Activated T-helper 17 cell treated with anti-CD3 and anti-CD28 coated beads, Interleukin-2, amount 50 U/mL, for 72 hours (primary cell): ENCODE measurements around the gene KRTAP9-3. TPM values are rescaled to one million over a fixed set of nuclear protein-coding genes. Genes with fewer than 3 reads are reported as not detected.
A peak's percentile ranks its signal among the peaks of the same experiment; 100 is the strongest.
"Not testable (repeated sequence)": the region's sequence is repeated elsewhere in the genome, so short reads cannot be mapped to it uniquely, and the experiment has no call there.

ENCODE experiments used
- ATAC-seq: fragments of 150-1000 bp; cut with Tn5 transposase; replicated peaks from 2 replicates; pipeline ENCODE4 v1.10.0; 2021; ENCODE audit warnings: mild to moderate bottlenecking, moderate library complexity
- H3K27ac Mint-ChIP-seq: one replicate; pipeline ENCODE4 v1.8.0; 2022; ENCODE audit warnings: mixed read lengths
- H3K27me3 Mint-ChIP-seq: one replicate; pipeline ENCODE4 v1.8.0; 2022; ENCODE audit warnings: mixed read lengths
- H3K36me3 Mint-ChIP-seq: one replicate; pipeline ENCODE4 v1.8.0; 2022; ENCODE audit warnings: low read depth, mild to moderate bottlenecking, mixed read lengths
- H3K4me1 Mint-ChIP-seq: one replicate; pipeline ENCODE4 v1.8.0; 2022; ENCODE audit warnings: mixed read lengths
- H3K4me3 Mint-ChIP-seq: one replicate; pipeline ENCODE4 v1.8.0; 2022; ENCODE audit warnings: mild to moderate bottlenecking, mixed read lengths
- H3K9me3 Mint-ChIP-seq: one replicate; pipeline ENCODE4 v1.8.0; 2022; ENCODE audit warnings: mixed read lengths
- total RNA-seq, 2 donors: library from RNA; stranded (reverse); gene quantifications; one replicate each; pipeline ENCODE4 v1.2.3, GENCODE V29; 2022

KRTAP9-3 gene, protein sequence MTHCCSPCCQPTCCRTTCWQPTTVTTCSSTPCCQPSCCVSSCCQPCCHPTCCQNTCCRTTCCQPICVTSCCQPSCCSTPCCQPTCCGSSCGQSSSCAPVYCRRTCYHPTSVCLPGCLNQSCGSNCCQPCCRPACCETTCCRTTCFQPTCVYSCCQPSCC
- not detected for total RNA-seq

DNA sequence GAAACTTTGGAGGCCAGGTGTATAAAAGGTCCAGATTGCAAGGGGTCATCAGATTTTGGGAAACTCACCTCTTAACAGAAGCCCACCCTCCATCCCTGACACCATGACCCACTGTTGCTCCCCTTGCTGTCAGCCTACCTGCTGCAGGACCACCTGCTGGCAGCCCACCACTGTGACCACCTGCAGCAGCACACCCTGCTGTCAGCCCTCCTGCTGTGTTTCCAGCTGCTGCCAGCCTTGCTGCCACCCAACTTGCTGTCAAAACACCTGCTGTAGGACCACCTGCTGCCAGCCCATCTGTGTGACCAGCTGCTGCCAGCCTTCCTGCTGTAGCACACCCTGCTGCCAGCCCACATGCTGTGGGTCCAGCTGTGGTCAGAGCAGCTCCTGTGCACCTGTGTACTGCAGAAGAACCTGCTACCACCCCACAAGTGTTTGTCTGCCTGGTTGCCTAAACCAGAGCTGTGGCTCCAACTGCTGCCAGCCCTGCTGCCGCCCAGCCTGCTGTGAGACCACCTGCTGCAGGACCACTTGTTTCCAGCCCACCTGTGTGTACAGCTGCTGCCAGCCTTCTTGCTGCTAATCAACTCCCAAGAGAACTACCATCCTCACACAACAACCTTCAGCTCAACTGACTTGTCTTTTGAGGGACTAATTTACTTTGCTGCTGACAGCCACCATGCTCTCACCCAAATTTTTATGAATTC is at the start of gene KRTAP9-3:
KRTAP9-3 (plus strand) TSS at position 51 of the 707 bp plus-strand sequence; CDS start at position 104, 53 bp downstream.
- H3K27me3 Mint-ChIP-seq, result peaks cover 20% of the 10 kb centered on the region
- ATAC-seq, H3K4me3 Mint-ChIP-seq, H3K9me3 Mint-ChIP-seq, H3K4me1 Mint-ChIP-seq, H3K27ac Mint-ChIP-seq, H3K36me3 Mint-ChIP-seq: not testable (repeated sequence)

DNA sequence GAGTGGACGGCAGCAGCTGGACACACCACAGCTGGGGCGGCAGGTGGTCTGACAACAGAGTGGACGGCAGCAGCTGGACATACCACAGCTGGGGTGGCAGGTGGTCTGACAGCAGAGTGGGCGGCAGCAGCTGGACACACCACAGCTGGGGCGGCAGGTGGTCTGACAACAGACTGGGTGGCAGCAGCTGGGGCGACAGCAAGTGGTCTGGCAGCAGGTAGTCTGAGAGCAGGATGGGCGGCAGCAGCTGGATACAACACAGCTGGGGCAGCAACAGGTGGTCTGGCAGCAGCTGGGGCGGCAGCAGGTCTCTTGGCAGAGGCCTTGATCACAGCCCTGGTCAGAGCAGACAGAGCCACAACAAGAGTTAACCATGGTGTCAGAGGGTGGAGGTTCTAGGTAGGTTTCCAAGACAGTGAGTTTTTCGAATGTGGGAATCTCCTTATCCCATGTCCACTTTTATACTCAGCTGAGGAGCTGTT is 47.7 kb upstream of the KRTAP9-3 start, which contains the start of gene KRTAP4-1:
KRTAP4-1 (minus strand) TSS at position 432 of the 482 bp plus-strand sequence; CDS start at position 375, 57 bp downstream.
- Mint-ChIP-seq H3K9me3 (no peaks in the 10 kb centered on the region), H3K27ac (no peak within 1 kb of the TSS), H3K4me3 (no peak within 1 kb of the TSS), H3K4me1 (no peaks in the 10 kb centered on the region), H3K27me3 (peaks cover 9% of the 10 kb centered on the region), H3K36me3 (no peaks in the 10 kb centered on the region)
- ATAC-seq, result no peak

DNA sequence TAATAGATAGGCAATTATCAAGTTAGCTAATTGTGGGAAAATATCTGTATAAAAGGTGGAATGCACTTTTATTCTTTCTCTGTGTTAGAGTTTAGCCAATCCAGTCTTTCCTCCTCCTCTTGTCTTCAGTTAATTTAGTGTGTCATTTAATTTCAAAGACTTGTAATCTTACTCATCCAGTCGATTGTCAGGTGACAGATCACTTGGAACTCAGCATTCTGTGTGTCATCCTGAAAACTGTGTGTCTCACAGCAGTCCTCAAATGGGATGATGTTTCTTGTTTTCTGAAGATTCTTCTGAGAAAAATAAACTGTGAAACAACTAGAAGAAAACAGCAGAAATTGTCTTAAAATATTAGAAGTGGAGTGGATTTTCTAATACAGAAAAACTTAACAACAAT is 47.2 kb upstream of the KRTAP9-3 start:
- Mint-ChIP-seq H3K4me3 (no peak overlapping the region), H3K27me3 (peaks cover 9% of the 10 kb centered on the region), H3K27ac (no peak overlapping the region), H3K36me3 (no peaks in the 10 kb centered on the region), H3K4me1 (no peaks in the 10 kb centered on the region), H3K9me3 (no peaks in the 10 kb centered on the region)
- ATAC-seq, result no peak

DNA sequence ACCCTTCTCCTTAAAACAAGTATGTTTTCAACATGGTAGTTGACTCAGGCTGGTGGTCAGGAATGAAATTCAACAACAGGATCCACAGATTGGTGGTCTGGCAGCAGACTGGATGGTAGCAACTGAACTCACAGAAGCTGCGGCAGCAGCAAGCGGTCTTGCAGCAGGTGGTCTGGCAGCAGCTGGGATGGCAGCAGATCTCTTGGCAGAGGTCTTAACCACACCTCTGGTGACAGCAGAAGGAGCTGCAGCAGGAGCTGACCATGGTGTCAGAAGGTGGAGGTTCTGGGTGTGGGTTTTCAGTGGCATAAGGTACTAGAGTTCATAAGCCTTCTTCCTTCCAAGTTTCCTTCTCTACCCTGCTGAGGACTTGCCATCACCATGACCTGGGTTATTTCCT is 45.4 kb upstream of the KRTAP9-3 start:
- no peak overlapping the region for H3K27ac Mint-ChIP-seq
- no peak overlapping the region for H3K4me3 Mint-ChIP-seq
- peaks cover 14% of the 10 kb centered on the region for H3K27me3 Mint-ChIP-seq
- ATAC-seq, result no peak
- H3K4me1 Mint-ChIP-seq, result no peaks in the 10 kb centered on the region
- H3K36me3 Mint-ChIP-seq, result no peaks in the 10 kb centered on the region
- no peaks in the 10 kb centered on the region for H3K9me3 Mint-ChIP-seq

DNA sequence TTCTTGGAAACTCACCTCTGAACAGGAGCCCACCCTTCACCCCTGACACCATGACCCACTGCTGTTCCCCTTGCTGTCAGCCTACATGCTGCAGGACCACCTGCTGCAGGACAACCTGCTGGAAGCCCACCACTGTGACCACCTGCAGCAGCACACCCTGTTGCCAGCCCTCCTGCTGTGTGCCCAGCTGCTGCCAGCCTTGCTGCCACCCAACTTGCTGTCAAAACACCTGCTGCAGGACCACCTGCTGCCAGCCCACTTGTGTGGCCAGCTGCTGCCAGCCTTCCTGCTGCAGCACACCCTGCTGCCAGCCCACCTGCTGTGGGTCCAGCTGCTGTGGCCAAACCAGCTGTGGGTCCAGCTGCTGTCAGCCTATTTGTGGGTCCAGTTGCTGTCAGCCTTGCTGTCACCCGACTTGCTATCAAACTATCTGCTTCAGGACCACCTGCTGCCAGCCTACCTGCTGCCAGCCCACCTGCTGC is 42.4 kb upstream of the KRTAP9-3 start, which contains the start of gene KRTAP9-1:
KRTAP9-1 (plus strand) TSS at position 51 of the 482 bp plus-strand sequence; CDS start at position 51, 0 bp downstream.
- not testable (repeated sequence) for ATAC-seq, H3K27ac Mint-ChIP-seq, H3K36me3 Mint-ChIP-seq, H3K4me3 Mint-ChIP-seq, H3K4me1 Mint-ChIP-seq, H3K27me3 Mint-ChIP-seq, H3K9me3 Mint-ChIP-seq

DNA sequence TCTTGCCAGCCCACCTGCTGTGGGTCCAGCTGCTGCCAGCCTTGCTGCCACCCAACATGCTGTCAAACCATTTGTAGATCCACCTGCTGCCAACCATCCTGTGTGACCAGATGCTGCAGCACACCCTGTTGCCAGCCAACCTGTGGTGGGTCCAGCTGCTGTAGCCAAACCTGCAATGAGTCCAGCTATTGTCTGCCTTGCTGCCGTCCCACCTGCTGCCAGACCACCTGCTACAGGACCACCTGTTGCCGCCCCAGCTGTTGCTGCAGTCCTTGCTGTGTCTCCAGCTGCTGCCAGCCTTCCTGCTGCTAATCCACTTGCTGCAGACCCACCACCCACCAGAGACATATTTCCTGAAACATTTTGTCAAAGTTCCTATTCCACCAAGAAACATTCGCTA is 41.9 kb upstream of the KRTAP9-3 start:
- ATAC-seq, result no peak
- no peaks in the 10 kb centered on the region for H3K4me1 Mint-ChIP-seq
- H3K27me3 Mint-ChIP-seq, result peaks cover 9% of the 10 kb centered on the region
- no peaks in the 10 kb centered on the region for H3K36me3 Mint-ChIP-seq
- H3K9me3 Mint-ChIP-seq, result no peaks in the 10 kb centered on the region
- H3K4me3 Mint-ChIP-seq, result no peak overlapping the region
- no peak overlapping the region for H3K27ac Mint-ChIP-seq

DNA sequence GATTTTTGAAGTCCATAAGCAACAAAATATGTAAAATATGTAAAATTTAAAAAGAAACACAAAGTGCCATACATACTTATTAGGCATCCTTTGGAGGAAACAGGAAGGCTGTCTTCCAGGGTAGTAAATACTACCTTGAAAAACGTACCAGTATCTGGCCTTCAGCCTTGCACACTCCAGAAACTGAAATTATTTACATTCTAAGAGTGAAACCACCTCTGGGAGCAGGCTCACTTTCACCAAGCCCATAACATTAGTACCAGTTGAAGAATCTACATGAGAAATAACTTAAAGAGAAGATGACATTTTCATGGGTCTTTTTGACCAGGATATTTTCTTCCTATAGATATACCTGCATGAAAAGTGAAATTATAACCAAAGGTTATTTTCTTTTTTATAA is 36.2 kb upstream of the KRTAP9-3 start:
- ATAC-seq, result no peak
- Mint-ChIP-seq H3K36me3 (no peaks in the 10 kb centered on the region), H3K27ac (no peak overlapping the region), H3K27me3 (no peaks in the 10 kb centered on the region), H3K9me3 (no peaks in the 10 kb centered on the region), H3K4me1 (no peaks in the 10 kb centered on the region), H3K4me3 (no peak overlapping the region)

DNA sequence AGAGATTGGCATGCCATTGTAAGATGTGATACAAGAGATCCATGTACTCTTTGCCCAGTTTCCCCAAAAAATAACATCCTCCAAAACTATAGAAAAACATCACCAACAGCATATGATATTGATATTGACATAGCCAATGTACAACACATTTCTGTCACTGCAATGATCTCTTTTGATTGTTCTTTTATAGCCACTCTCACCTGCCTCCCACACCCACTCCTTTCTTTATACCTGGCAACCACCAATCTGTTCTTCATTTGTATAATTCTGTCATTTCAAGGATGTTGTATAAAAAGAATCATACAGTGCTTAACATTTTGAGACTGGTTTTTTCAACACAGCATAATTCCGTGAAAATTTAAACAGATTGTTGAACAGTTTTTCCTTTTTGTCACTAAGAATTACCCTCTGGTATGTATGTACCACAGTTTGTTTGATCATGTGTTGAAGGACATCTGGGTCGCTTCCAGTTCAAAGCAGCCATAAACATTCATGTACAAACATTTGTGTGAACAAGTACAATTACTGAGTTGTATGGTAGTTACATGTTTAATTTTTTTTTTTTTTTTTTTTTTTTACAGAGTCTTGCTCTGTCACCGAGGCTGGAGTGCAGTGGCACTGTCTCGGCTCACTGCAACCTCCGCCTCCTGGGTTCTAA is 32.7 kb upstream of the KRTAP9-3 start:
- Mint-ChIP-seq H3K27me3 (no peaks in the 10 kb centered on the region), H3K9me3 (no peaks in the 10 kb centered on the region), H3K27ac (no peak overlapping the region), H3K4me3 (no peak overlapping the region), H3K4me1 (no peaks in the 10 kb centered on the region), H3K36me3 (no peaks in the 10 kb centered on the region)
- ATAC-seq, result no peak

DNA sequence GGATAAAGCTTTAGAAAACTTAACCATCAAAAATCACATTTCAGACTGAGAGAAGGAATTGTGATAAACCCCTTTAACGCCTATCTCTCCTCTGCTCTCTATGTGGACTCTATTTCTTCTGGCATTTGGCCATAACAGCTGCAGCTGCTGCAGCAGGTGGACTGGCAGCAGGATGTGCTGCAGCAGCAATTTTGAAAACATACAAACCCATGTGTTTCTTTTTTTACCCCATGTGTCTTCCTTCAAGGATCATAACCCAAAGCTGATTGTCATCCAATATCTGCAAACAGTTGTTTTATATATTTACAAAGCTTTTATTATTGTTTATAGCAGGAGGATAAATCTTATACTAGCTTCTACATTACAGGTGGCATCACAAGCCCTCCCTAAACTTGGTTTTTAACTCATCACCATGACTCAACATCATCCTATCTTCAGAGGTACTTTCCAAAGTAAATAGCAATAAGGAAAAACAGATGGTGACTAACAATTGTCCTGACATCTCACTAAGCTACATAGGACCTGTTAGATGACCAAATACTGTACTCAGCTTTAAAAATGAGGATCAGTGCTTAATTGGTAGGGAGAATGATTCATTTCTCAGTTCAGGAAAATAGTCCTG is 20.3 kb upstream of the KRTAP9-3 start:
- peak; percentile 90 for ATAC-seq
- Mint-ChIP-seq H3K27ac (peak overlapping the region; percentile 12), H3K27me3 (peaks cover 23% of the 10 kb centered on the region), H3K4me1 (peaks cover 5% of the 10 kb centered on the region), H3K9me3 (no peaks in the 10 kb centered on the region), H3K4me3 (no peak overlapping the region), H3K36me3 (no peaks in the 10 kb centered on the region)

DNA sequence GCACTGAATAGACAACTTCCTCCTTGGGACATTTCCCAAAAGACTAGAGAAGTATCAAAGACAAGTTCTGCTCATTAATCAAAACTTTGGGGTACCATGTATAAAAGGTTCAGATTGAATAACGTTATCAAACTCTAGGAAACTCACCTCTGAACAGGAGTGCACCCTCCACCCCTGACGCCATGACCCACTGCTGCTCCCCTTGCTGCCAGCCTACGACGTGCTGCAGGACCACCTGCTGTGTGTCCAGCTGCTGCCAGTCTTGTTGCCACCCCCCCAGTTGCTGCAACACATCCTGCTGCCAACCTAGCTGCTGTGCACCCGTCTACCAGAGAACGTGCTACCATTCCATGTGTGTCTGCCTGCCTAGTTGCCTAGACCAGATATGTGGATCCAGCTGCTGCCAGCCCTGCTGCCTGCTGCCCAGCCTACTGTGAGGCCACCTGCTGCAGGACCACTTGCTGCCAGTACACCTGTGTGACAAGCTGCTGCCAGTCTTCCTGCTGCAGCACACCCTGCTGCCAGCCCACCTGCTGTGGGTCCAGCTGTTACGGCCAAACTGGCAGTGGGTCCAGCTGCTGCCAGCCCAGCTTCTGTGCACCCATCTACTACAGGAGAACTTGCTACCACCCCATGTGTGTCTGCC is 19.6 kb upstream of the KRTAP9-3 start:
- H3K27me3 Mint-ChIP-seq, result peaks cover 27% of the 10 kb centered on the region
- no peaks in the 10 kb centered on the region for H3K9me3 Mint-ChIP-seq
- H3K27ac Mint-ChIP-seq, result peak overlapping the region; percentile 12
- H3K4me1 Mint-ChIP-seq, result peaks cover 5% of the 10 kb centered on the region
- H3K36me3 Mint-ChIP-seq, result no peaks in the 10 kb centered on the region
- ATAC-seq, result peak; percentile 5
- H3K4me3 Mint-ChIP-seq, result no peak overlapping the region

DNA sequence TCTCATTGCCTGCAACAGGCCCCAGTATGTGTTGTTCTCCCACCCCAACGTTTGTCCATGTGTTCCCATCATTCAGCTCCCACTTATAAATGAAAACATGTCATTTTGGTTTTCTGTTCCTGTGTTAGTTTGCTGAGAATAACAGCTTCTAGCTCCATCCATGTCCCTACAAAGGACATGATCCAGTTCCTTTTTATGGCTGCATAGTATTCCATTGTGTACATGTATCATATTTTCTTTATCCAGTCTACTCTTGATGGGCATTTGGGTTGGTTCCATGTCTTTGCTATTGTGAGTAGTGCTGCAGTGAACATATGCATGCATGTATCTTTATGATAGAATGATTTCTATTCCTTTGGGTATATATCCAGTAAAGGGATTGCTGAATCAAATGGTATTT is 16.6 kb upstream of the KRTAP9-3 start:
- Mint-ChIP-seq H3K27me3 (peaks cover 11% of the 10 kb centered on the region), H3K36me3 (no peaks in the 10 kb centered on the region), H3K4me3 (no peak overlapping the region), H3K9me3 (peaks cover 4% of the 10 kb centered on the region), H3K4me1 (peaks cover 5% of the 10 kb centered on the region), H3K27ac (no peak overlapping the region)
- no peak for ATAC-seq

DNA sequence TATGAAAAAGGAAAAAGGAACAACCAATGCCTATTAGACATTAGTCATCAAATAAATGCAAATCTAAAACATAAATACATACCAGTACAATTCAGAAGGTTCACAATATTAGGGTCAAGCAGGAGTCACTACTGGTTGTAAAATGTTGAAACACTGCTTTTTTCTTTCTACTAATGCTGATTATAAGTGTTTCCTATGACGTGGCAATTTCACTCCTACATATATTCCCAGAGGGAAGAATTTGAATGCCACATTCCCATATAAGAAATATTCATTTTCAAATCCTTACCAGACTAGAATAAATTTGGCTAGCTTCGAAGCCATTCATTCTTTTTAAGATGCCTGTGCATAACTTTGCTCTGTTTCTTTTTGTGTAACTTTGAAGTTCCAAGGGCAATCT is 8.4 kb upstream of the KRTAP9-3 start:
- no peak overlapping the region for H3K4me3 Mint-ChIP-seq
- peaks cover 10% of the 10 kb centered on the region for H3K27me3 Mint-ChIP-seq
- H3K4me1 Mint-ChIP-seq, result no peaks in the 10 kb centered on the region
- H3K9me3 Mint-ChIP-seq, result peaks cover 4% of the 10 kb centered on the region
- no peak overlapping the region for H3K27ac Mint-ChIP-seq
- no peaks in the 10 kb centered on the region for H3K36me3 Mint-ChIP-seq
- ATAC-seq, result no peak

DNA sequence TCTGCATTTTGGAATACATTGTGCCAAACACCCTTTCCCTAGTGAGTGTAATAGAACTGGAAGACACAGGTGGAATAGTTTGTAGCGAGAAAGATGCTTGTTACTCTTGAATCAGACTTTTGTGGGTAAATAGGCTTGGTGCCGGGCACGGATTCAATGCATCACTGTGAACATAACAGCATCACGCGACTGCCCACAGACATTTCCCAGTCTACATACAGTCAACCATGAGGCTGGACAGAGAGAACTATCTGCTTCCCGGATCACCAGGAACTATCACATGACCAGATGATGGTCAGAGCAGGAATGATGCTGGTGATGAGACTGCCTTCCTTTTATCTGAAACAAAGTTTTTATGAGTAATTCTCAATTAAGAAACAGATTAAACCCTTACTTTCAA is 6.2 kb upstream of the KRTAP9-3 start:
- no peak for ATAC-seq
- no peaks in the 10 kb centered on the region for H3K36me3 Mint-ChIP-seq
- no peak overlapping the region for H3K4me3 Mint-ChIP-seq
- peaks cover 7% of the 10 kb centered on the region for H3K27me3 Mint-ChIP-seq
- H3K4me1 Mint-ChIP-seq, result no peaks in the 10 kb centered on the region
- no peaks in the 10 kb centered on the region for H3K9me3 Mint-ChIP-seq
- H3K27ac Mint-ChIP-seq, result no peak overlapping the region

DNA sequence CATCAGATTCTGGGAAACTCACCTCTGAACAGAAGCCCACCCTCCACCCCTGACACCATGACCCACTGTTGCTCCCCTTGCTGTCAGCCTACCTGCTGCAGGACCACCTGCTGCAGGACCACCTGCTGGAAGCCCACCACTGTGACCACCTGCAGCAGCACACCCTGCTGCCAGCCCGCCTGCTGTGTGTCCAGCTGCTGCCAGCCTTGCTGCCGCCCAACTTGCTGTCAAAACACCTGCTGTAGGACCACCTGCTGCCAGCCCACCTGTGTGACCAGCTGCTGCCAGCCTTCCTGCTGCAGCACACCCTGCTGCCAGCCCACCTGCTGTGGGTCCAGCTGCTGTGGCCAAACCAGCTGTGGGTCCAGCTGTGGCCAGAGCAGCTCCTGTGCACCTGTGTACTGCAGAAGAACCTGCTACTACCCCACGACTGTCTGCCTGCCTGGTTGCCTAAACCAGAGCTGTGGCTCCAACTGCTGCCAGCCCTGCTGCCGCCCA is 5.6 kb upstream of the KRTAP9-3 start, which contains the start of gene KRTAP9-2:
KRTAP9-2 (plus strand) TSS at position 51 of the 498 bp plus-strand sequence; CDS start at position 58, 7 bp downstream.
- H3K27ac Mint-ChIP-seq, H3K9me3 Mint-ChIP-seq, ATAC-seq, H3K27me3 Mint-ChIP-seq, H3K4me1 Mint-ChIP-seq, H3K36me3 Mint-ChIP-seq, H3K4me3 Mint-ChIP-seq: not testable (repeated sequence)
